Liver (tissue), 9 donors: ENCODE measurements around the gene ZNF8. TPM values are rescaled to one million over a fixed set of nuclear protein-coding genes. Genes with fewer than 3 reads are reported as not detected.

Experiments
- DNase-seq: peaks from one replicate; pipeline ENCODE4 v3.0.0-alpha.2; 2017; ENCODE audit warnings: low spot score
- H3K27ac ChIP-seq, 2 donors: one replicate each; pipeline ENCODE4 v1.7.0; 2013; ENCODE audit warnings: inconsistent platforms in 2 of 2, low read length in 2 of 2, control low read depth in 1 of 2, low read depth in 1 of 2, mild to moderate bottlenecking in 1 of 2
- H3K27me3 ChIP-seq, 4 donors: one replicate each; pipeline versions ENCODE4 v1.6.1 to v1.7.0; 2013; ENCODE audit warnings: low read length in 3 of 4, inconsistent platforms in 1 of 4, mild to moderate bottlenecking in 1 of 4, moderate library complexity in 1 of 4; ENCODE audit not compliant: control insufficient read depth in 4 of 4, insufficient read depth in 4 of 4
- H3K36me3 ChIP-seq, 4 donors: one replicate each; pipeline versions ENCODE4 v1.6.1 to v1.7.0; 2013; ENCODE audit warnings: low read length in 3 of 4, mild to moderate bottlenecking in 3 of 4, low read depth in 1 of 4, moderate library complexity in 1 of 4; ENCODE audit not compliant: control insufficient read depth in 4 of 4, insufficient read depth in 3 of 4
- H3K4me1 ChIP-seq, 4 donors: one replicate each; pipeline versions ENCODE4 v1.6.1 to v1.7.0; 2013; ENCODE audit warnings: low read length in 3 of 4, mild to moderate bottlenecking in 3 of 4, moderate library complexity in 1 of 4; ENCODE audit not compliant: control insufficient read depth in 4 of 4, insufficient read depth in 4 of 4
- H3K4me3 ChIP-seq, 3 donors: one replicate each; pipeline versions ENCODE4 v1.6.1 to v1.7.0; 2013; ENCODE audit warnings: low read length in 3 of 3, control low read depth in 1 of 3, low read depth in 1 of 3, mild to moderate bottlenecking in 1 of 3
- H3K9ac ChIP-seq, 2 donors: one replicate each; pipeline ENCODE4 v1.7.0; 2013; ENCODE audit warnings: low read length in 2 of 2, mild to moderate bottlenecking in 2 of 2, moderate library complexity in 2 of 2, control low read depth in 1 of 2, low read depth in 1 of 2
- H3K9me3 ChIP-seq, 4 donors: one replicate each; pipeline versions ENCODE4 v1.6.1 to v1.7.0; 2013; ENCODE audit warnings: low read length in 3 of 4; ENCODE audit not compliant: control insufficient read depth in 4 of 4
- ATF3 ChIP-seq: IDR thresholded peaks from 2 replicates; pipeline ENCODE4 v1.6.1; 2016; ENCODE audit warnings: antibody characterized with exemption
- EGR1 ChIP-seq, 2 donors: IDR thresholded peaks; 2 replicates each; pipeline ENCODE4 v1.6.1; 2016 to 2018; ENCODE audit warnings: antibody characterized with exemption in 2 of 2, low read depth in 2 of 2
- FOXA1 ChIP-seq: IDR thresholded peaks from 2 replicates; pipeline ENCODE4 v1.6.1; 2016; ENCODE audit warnings: antibody characterized with exemption
- FOXA2 ChIP-seq: IDR thresholded peaks from 2 replicates; pipeline ENCODE4 v1.6.1; 2016; ENCODE audit warnings: antibody characterized with exemption
- GABPA ChIP-seq, 2 donors: IDR thresholded peaks in 1 of 2; conservative IDR thresholded peaks in 1 of 2; 2 replicates each; pipeline ENCODE4 v1.6.1; 2016; ENCODE audit warnings: antibody characterized with exemption in 2 of 2, mild to moderate bottlenecking in 1 of 2, moderate library complexity in 1 of 2
- HNF4A ChIP-seq, 2 donors: conservative IDR thresholded peaks; 2 replicates each; pipeline ENCODE4 v1.6.1; 2016; ENCODE audit warnings: antibody characterized with exemption in 2 of 2, mild to moderate bottlenecking in 2 of 2
- HNF4G ChIP-seq: IDR thresholded peaks from 2 replicates; pipeline ENCODE4 v1.6.1; 2016; ENCODE audit warnings: antibody characterized with exemption
- JUND ChIP-seq, 2 donors: IDR thresholded peaks; 2 replicates each; pipeline ENCODE4 v1.6.1; 2016; ENCODE audit warnings: antibody characterized with exemption in 2 of 2
- NR2F2 ChIP-seq: IDR thresholded peaks from 2 replicates; pipeline ENCODE4 v1.6.1; 2016; ENCODE audit warnings: antibody characterized with exemption
- RAD21 ChIP-seq, 2 donors: IDR thresholded peaks; 2 replicates each; pipeline ENCODE4 v1.6.1; 2016; ENCODE audit warnings: antibody characterized with exemption in 2 of 2, mild to moderate bottlenecking in 2 of 2
- REST ChIP-seq: IDR thresholded peaks from 2 replicates; pipeline ENCODE4 v1.6.1; 2016; ENCODE audit warnings: antibody characterized with exemption, mild to moderate bottlenecking
- RXRA ChIP-seq, 2 donors: IDR thresholded peaks; 2 replicates each; pipeline ENCODE4 v1.6.1; 2017 to 2018; ENCODE audit warnings: antibody characterized with exemption in 2 of 2, mild to moderate bottlenecking in 1 of 2
- SP1 ChIP-seq: IDR thresholded peaks from 2 replicates; pipeline ENCODE4 v1.6.1; 2018; ENCODE audit warnings: antibody characterized with exemption, mild to moderate bottlenecking
- TAF1 ChIP-seq: conservative IDR thresholded peaks from 2 replicates; pipeline ENCODE4 v1.6.1; 2016; ENCODE audit warnings: antibody characterized with exemption, mild to moderate bottlenecking
- YY1 ChIP-seq: IDR thresholded peaks from 2 replicates; pipeline ENCODE4 v1.6.1; 2016; ENCODE audit warnings: antibody characterized with exemption, mild to moderate bottlenecking
- ZBTB33 ChIP-seq: IDR thresholded peaks from 2 replicates; pipeline ENCODE4 v1.6.1; 2016; ENCODE audit warnings: antibody characterized with exemption
- WGBS: extraction: QIAGEN DNeasy Blood & Tissue Kit; methylation state at CpG from one replicate; pipeline ENCODE4 v1.1.7; 2013; 5-methylcytosine and 5-hydroxymethylcytosine counted together
- polyA plus RNA-seq, 2 donors: library from polyadenylated mRNA; stranded (reverse) in 1 of 2; unstranded in 1 of 2; fragments of 200-250 nt in 1 of 2; fragments of >200 nt in 1 of 2; fragmentation: Nextera tagmentation in 1 of 2; extraction: Ambion mirVana in 1 of 2; gene quantifications; one replicate each; pipeline versions ENCODE4 v1.2.1 to v1.2.3, GENCODE V29; 2013 to 2015
- total RNA-seq, 2 donors: library from RNA; depleted of rRNA; stranded (reverse); fragments of >200 nt; gene quantifications; one replicate each; pipeline ENCODE4 v1.2.3, GENCODE V29; 2014
- TF ChIP-seq, protein P1 (sequence below): fragments of 150-350 bp; IDR thresholded peaks from 2 replicates; pipeline ENCODE4 v1.5.1; 2017; ENCODE audit warnings: improper control_type of control experiment, low read depth, low read length; ENCODE audit not compliant: missing input control
- TF ChIP-seq, protein P2 (sequence below): IDR thresholded peaks from 2 replicates; pipeline ENCODE4 v1.6.1; 2016; ENCODE audit warnings: antibody characterized with exemption
- donor health status: healthy.
- donor health status: healthy.
- donor health status: healthy.
- donor health status: healthy.
- donor health status: healthy.

The ZNF8 gene
- total and polyA plus RNA-seq, 4 donors: 0.37 to 4.6 (median 1.6) TPM

DNA sequence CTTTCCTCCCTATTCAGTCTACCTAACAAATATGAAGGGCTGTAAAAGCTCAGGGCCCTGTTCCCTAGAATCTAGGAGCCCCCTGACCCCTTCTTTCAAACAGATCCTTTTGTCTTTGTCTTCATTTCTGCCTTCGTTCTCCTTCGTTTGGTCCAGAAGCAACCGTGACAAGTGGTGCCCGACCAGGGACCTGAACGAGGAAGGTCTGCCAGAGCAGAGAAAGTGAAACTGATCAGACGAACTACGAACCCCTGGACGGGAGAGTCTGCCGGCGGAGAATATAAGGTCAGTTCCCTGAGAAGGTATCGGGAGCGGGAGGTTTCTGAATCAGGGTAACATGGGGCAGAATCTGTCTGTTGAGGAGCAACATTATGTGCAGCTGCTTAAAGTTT, 27.2 kb downstream of the ZNF8 start:
- peaks cover 3 to 27% (median 18%) of the 10 kb centered on the region in 4 donors for H3K36me3 ChIP-seq
- H3K9ac ChIP-seq: peak overlapping the region; percentile 57 to 88
- H3K9me3 ChIP-seq: peaks cover 2 to 7% (median 5%) of the 10 kb centered on the region in 4 donors
- no peak for DNase-seq
- peaks cover 4 to 16% (median 15%) of the 10 kb centered on the region in 4 donors for H3K4me1 ChIP-seq
- H3K4me3 ChIP-seq: peak overlapping the region; percentile 78 to 99 (median 99)
- no peak for TF ChIP-seq EGR1 (IDR thresholded peaks at IDR 0.05; ENCODE audit: low read depth in 2 of 2)
- no peak for TF ChIP-seq SP1
- H3K27ac ChIP-seq: peak overlapping the region in 1 of 2 donors; percentile 82
- H3K27me3 ChIP-seq: no peaks in the 10 kb centered on the region
- WGBS: 23% methylated on average over 12 of the region's 12 CpGs

- 94% methylated on average over 4 of the region's 4 CpGs for WGBS
- peaks cover 4 to 16% (median 15%) of the 10 kb centered on the region in 4 donors for H3K4me1 ChIP-seq
- TF ChIP-seq GABPA (IDR thresholded peaks at IDR 0.05 in 1 of 2, conservative IDR thresholded peaks at IDR 0.05 in 1 of 2): no peak
- no peak for TF ChIP-seq NR2F2
- TF ChIP-seq FOXA2: no peak
- TF ChIP-seq EGR1 (IDR thresholded peaks at IDR 0.05; ENCODE audit: low read depth in 2 of 2): no peak
- TF ChIP-seq HNF4A (conservative IDR thresholded peaks at IDR 0.05): no peak
- TF ChIP-seq SP1: no peak
- TF ChIP-seq REST: no peak
- TF ChIP-seq RAD21 (IDR thresholded peaks at IDR 0.05): no peak
- no peak for TF ChIP-seq JUND (IDR thresholded peaks at IDR 0.05)
- no peak for TF ChIP-seq FOXA1
- TF ChIP-seq RXRA (IDR thresholded peaks at IDR 0.05): no peak
- TF ChIP-seq YY1: no peak
- no peak for TF ChIP-seq ZBTB33
- TF ChIP-seq, protein P1, sequence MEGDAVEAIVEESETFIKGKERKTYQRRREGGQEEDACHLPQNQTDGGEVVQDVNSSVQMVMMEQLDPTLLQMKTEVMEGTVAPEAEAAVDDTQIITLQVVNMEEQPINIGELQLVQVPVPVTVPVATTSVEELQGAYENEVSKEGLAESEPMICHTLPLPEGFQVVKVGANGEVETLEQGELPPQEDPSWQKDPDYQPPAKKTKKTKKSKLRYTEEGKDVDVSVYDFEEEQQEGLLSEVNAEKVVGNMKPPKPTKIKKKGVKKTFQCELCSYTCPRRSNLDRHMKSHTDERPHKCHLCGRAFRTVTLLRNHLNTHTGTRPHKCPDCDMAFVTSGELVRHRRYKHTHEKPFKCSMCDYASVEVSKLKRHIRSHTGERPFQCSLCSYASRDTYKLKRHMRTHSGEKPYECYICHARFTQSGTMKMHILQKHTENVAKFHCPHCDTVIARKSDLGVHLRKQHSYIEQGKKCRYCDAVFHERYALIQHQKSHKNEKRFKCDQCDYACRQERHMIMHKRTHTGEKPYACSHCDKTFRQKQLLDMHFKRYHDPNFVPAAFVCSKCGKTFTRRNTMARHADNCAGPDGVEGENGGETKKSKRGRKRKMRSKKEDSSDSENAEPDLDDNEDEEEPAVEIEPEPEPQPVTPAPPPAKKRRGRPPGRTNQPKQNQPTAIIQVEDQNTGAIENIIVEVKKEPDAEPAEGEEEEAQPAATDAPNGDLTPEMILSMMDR: no peak
- TF ChIP-seq ATF3: no peak
- TF ChIP-seq, protein P2, sequence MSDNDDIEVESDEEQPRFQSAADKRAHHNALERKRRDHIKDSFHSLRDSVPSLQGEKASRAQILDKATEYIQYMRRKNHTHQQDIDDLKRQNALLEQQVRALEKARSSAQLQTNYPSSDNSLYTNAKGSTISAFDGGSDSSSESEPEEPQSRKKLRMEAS: no peak
- TF ChIP-seq TAF1: no peak
- TF ChIP-seq HNF4G: no peak
- peaks cover 10 to 41% (median 25%) of the 10 kb centered on the region in 4 donors for H3K36me3 ChIP-seq
- H3K9ac ChIP-seq: no peak overlapping the region
- H3K9me3 ChIP-seq: peaks cover 0 to 2% (median under 1%) of the 10 kb centered on the region in 4 donors
- H3K4me3 ChIP-seq: no peak overlapping the region
- H3K27me3 ChIP-seq: no peaks in the 10 kb centered on the region
- no peak for DNase-seq
- no peak overlapping the region for H3K27ac ChIP-seq
Observed at GRCh38 chr19:58307736-58308135, 29.0 kb downstream of the ZNF8 start.
